ENCODE measurements around the gene GFER. TPM values are rescaled to one million over a fixed set of nuclear protein-coding genes. Genes with fewer than 3 reads are reported as not detected.
A peak's percentile ranks its signal among the peaks of the same experiment; 100 is the strongest.

The GFER gene
- total RNA-seq, 1 experiment from 2014 or later: 26.2 TPM

DNA sequence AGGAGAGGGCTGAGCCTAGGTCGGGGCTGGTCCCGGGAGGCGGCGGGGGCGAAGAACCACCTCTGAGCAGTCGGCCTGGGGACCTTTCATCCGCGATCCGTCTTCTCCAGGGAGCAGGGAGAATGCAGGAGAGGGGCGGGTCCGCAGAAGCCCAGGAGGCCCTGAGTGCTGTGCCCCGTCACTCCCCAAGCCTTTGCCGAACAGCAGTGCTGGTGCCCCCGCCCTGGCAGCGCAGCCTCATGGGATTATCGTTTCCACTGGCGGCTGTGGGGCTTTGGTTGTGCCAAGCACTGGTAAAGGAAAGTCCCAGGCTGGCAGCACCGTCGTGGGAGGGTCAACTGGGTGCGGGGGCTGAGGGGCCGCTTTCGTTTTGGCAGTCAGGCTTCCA is 11.5 kb upstream of the GFER start:
- peaks cover 18% of the 10 kb centered on the region for H3K36me3 ChIP-seq (ENCODE audit: insufficient read depth, low read length, poor library complexity, severe bottlenecking)
- no peaks in the 10 kb centered on the region for H3K9me3 ChIP-seq (ENCODE audit: low read depth, low read length, poor library complexity, severe bottlenecking)
- no TSS peak for BruUV-seq (replicated peaks)
- DNase-seq (ENCODE audit: low spot score): no peak
- peaks cover 5% of the 10 kb centered on the region for H3K4me1 ChIP-seq (ENCODE audit: insufficient read depth, low read length, poor library complexity, severe bottlenecking)
- H3K27me3 ChIP-seq (replicated peaks; ENCODE audit: insufficient read depth, low read depth, low read length, poor library complexity): no peaks in the 10 kb centered on the region
- H3K27ac ChIP-seq (ENCODE audit: low read depth, low read length, poor library complexity, severe bottlenecking): peak overlapping the region; percentile 94
- ChIA-PET POLR2A (ENCODE audit: low non-redundant PET) (no interaction called here), CTCF (no interaction called here)
- intact Hi-C loops (cut with micrococcal nuclease; ENCODE audit: unreplicated experiment): no loop called here
- TF ChIP-seq EZH2 (IDR thresholded peaks at IDR 0.05; ENCODE audit: borderline replicate concordance, low read depth, low read length, poor library complexity, severe bottlenecking): no peak
- TF ChIP-seq, protein P1, sequence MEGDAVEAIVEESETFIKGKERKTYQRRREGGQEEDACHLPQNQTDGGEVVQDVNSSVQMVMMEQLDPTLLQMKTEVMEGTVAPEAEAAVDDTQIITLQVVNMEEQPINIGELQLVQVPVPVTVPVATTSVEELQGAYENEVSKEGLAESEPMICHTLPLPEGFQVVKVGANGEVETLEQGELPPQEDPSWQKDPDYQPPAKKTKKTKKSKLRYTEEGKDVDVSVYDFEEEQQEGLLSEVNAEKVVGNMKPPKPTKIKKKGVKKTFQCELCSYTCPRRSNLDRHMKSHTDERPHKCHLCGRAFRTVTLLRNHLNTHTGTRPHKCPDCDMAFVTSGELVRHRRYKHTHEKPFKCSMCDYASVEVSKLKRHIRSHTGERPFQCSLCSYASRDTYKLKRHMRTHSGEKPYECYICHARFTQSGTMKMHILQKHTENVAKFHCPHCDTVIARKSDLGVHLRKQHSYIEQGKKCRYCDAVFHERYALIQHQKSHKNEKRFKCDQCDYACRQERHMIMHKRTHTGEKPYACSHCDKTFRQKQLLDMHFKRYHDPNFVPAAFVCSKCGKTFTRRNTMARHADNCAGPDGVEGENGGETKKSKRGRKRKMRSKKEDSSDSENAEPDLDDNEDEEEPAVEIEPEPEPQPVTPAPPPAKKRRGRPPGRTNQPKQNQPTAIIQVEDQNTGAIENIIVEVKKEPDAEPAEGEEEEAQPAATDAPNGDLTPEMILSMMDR (conservative IDR thresholded peaks at IDR 0.05; ENCODE audit: low read depth, low read length): no peak
- H3K4me3 ChIP-seq (ENCODE audit: low read depth, low read length, poor library complexity, severe bottlenecking): peak overlapping the region; percentile 100

DNA sequence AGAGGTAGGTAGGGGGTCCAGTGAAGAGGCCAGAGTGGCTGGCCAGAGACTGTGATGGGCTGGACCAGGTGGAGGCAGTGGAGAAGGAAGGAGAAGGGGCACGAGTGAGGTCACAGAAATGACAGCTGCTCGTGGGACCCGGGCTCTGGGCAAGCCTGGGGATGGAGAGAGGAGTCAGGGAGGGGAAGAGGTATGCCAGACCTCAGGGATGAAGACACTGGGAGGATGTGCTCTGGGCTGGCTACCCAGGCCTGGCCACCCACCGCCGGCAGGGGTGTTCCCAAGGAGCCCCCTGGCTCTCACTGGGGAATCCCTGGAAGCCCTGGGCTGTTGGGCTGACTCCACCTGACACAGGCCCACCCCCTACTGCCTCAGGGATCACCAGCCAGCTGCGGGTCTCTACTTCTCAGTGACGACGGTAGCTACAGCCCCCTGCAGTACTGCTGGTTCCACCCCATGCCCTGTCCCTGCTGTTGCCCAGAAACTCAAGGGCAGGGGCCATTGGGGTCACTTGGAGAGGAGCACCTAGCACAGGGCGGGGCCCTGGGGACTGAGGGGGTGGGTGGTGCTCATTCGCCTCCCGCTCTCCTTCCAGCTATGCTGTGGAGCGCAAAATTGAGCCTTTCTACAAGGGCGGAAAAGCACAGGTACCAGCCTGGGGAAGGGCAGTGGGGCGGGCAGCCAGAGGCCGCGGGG is 10.4 kb upstream of the GFER start:
- ChIA-PET POLR2A (ENCODE audit: low non-redundant PET) (no interaction called here), CTCF (no interaction called here)
- H3K27me3 ChIP-seq (replicated peaks; ENCODE audit: insufficient read depth, low read depth, low read length, poor library complexity): no peaks in the 10 kb centered on the region
- no peaks in the 10 kb centered on the region for H3K9me3 ChIP-seq (ENCODE audit: low read depth, low read length, poor library complexity, severe bottlenecking)
- DNase-seq (ENCODE audit: low spot score): no peak
- peaks cover 27% of the 10 kb centered on the region for H3K36me3 ChIP-seq (ENCODE audit: insufficient read depth, low read length, poor library complexity, severe bottlenecking)
- intact Hi-C loops (cut with micrococcal nuclease; ENCODE audit: unreplicated experiment): no loop called here
- BruUV-seq (replicated peaks): no TSS peak
- TF ChIP-seq EZH2 (IDR thresholded peaks at IDR 0.05; ENCODE audit: borderline replicate concordance, low read depth, low read length, poor library complexity, severe bottlenecking): no peak
- TF ChIP-seq, protein P1 (conservative IDR thresholded peaks at IDR 0.05; ENCODE audit: low read depth, low read length): no peak
- H3K4me1 ChIP-seq (ENCODE audit: insufficient read depth, low read length, poor library complexity, severe bottlenecking): peaks cover 5% of the 10 kb centered on the region
- peak overlapping the region; percentile 100 for H3K4me3 ChIP-seq (ENCODE audit: low read depth, low read length, poor library complexity, severe bottlenecking)
- H3K27ac ChIP-seq (ENCODE audit: low read depth, low read length, poor library complexity, severe bottlenecking): no peak overlapping the region

DNA sequence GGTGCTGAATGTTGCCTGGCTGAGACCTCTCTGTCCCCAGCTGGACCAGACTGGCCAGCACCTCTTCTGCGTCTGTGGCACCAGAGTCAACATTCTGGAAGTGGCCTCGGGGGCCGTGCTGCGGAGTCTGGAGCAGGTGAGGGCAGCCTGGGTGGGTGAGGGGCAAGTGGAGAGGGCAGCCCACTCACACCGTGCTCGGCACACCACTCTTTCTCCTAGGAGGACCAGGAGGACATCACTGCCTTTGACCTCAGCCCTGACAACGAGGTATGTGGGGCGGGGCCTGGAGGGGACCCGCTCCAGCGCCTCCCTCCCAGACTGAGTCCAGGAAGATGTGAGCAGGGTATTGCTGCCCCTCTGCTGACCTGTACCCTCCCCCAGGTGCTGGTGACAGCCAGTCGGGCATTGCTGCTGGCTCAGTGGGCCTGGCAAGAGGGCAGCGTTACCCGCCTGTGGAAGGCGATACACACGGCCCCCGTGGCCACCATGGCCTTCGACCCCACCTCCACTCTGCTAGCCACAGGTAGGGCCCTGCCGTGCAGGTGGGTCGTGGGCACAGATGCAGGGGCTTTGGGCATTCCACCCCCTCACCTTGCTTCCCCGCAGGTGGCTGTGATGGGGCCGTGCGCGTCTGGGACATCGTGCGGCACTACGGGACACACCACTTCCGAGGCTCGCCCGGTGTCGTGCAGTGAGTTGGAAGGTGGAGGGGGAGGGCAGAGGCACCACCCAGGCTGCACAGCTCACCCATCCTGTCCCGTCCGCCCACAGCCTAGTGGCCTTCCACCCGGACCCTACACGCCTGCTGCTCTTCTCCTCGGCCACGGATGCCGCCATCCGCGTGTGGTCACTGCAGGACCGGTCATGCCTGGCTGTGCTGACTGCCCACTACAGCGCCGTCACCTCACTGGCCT is 9.6 kb upstream of the GFER start:
- intact Hi-C loops (cut with micrococcal nuclease; ENCODE audit: unreplicated experiment): no loop called here
- no peak overlapping the region for H3K4me3 ChIP-seq (ENCODE audit: low read depth, low read length, poor library complexity, severe bottlenecking)
- DNase-seq (ENCODE audit: low spot score): no peak
- TF ChIP-seq, protein P1 (conservative IDR thresholded peaks at IDR 0.05; ENCODE audit: low read depth, low read length): no peak
- no peak for TF ChIP-seq EZH2 (IDR thresholded peaks at IDR 0.05; ENCODE audit: borderline replicate concordance, low read depth, low read length, poor library complexity, severe bottlenecking)
- BruUV-seq (replicated peaks): no TSS peak
- no peak overlapping the region for H3K27ac ChIP-seq (ENCODE audit: low read depth, low read length, poor library complexity, severe bottlenecking)
- POLR2A ChIA-PET (ENCODE audit: low non-redundant PET): no interaction called here
- H3K4me1 ChIP-seq (ENCODE audit: insufficient read depth, low read length, poor library complexity, severe bottlenecking): peaks cover 5% of the 10 kb centered on the region
- peaks cover 28% of the 10 kb centered on the region for H3K36me3 ChIP-seq (ENCODE audit: insufficient read depth, low read length, poor library complexity, severe bottlenecking)
- no peaks in the 10 kb centered on the region for H3K27me3 ChIP-seq (replicated peaks; ENCODE audit: insufficient read depth, low read depth, low read length, poor library complexity)
- H3K9me3 ChIP-seq (ENCODE audit: low read depth, low read length, poor library complexity, severe bottlenecking): no peaks in the 10 kb centered on the region
- CTCF ChIA-PET: no interaction called here
